Adrenal gland (tissue), 5 donors: ENCODE measurements around the gene UQCC5.

ENCODE experiments used
- POLR2A ChIP-seq, 2 donors: fragments of 450-650 bp; IDR thresholded peaks; one replicate each; pipeline ENCODE4 v1.6.1; 2017; ENCODE audit warnings: antibody characterized with exemption in 2 of 2, mild to moderate bottlenecking in 2 of 2, moderate library complexity in 1 of 2
- TF ChIP-seq, protein P1 (sequence below), 6 experiments: fragments of 450-650 bp in 4 of 6; fragments of 200-600 bp in 2 of 6; sonication (generic) in 1 of 6; IDR thresholded peaks; 1 replicate in 5 of 6; 2 replicates in 1 of 6; pipeline versions ENCODE4 v1.5.1 to v1.8.0; 2016 to 2021; ENCODE audit warnings: antibody characterized with exemption in 6 of 6, mild to moderate bottlenecking in 2 of 6, moderate library complexity in 1 of 6
- donor health status: DM: no; HTN: no; CAD: no.

GRCh38 chr3:52514576-52514975 lies 21.8 kb upstream of the UQCC5 start:
- TF ChIP-seq POLR2A (IDR thresholded peaks at IDR 0.05) = no peak
- TF ChIP-seq, protein P1, sequence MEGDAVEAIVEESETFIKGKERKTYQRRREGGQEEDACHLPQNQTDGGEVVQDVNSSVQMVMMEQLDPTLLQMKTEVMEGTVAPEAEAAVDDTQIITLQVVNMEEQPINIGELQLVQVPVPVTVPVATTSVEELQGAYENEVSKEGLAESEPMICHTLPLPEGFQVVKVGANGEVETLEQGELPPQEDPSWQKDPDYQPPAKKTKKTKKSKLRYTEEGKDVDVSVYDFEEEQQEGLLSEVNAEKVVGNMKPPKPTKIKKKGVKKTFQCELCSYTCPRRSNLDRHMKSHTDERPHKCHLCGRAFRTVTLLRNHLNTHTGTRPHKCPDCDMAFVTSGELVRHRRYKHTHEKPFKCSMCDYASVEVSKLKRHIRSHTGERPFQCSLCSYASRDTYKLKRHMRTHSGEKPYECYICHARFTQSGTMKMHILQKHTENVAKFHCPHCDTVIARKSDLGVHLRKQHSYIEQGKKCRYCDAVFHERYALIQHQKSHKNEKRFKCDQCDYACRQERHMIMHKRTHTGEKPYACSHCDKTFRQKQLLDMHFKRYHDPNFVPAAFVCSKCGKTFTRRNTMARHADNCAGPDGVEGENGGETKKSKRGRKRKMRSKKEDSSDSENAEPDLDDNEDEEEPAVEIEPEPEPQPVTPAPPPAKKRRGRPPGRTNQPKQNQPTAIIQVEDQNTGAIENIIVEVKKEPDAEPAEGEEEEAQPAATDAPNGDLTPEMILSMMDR (IDR thresholded peaks at IDR 0.05) = no peak
